ENCODE data around the gene ZKSCAN2.

ZKSCAN2 gene

GRCh38 chr16:25223964-25224363 lies 33.7 kb downstream of the ZKSCAN2 start:
- no peak for DNase-seq (ENCODE audit: low read depth in 2 of 2)

- DNase-seq (ENCODE audit: low read depth in 2 of 2), result no peak
These were observed 34.7 kb downstream of the ZKSCAN2 start for GRCh38 chr16:25222959-25223358.

- DNase-seq (ENCODE audit: low read depth in 2 of 2), result no peak
These were observed 38.4 kb downstream of the ZKSCAN2 start for GRCh38 chr16:25219070-25219737.

- DNase-seq (ENCODE audit: low read depth in 2 of 2), result no peak
These were observed 39.7 kb downstream of the ZKSCAN2 start for GRCh38 chr16:25217921-25218320.

- DNase-seq (ENCODE audit: low read depth in 2 of 2), result no peak
These were observed 40.5 kb downstream of the ZKSCAN2 start for GRCh38 chr16:25217112-25217511.

GRCh38 chr16:25213709-25214397 lies 43.8 kb downstream of the ZKSCAN2 start:
- DNase-seq (ENCODE audit: low read depth in 2 of 2), result no peak

GRCh38 chr16:25212636-25213035 lies 45.0 kb downstream of the ZKSCAN2 start:
- DNase-seq (ENCODE audit: low read depth in 2 of 2), result no peak

GRCh38 chr16:25210758-25211157 lies 46.9 kb downstream of the ZKSCAN2 start:
- peak in 1 of 2 donors; percentile 12 for DNase-seq (ENCODE audit: low read depth in 2 of 2)

- no peak for DNase-seq (ENCODE audit: low read depth in 2 of 2)
These were observed 58.2 kb downstream of the ZKSCAN2 start for GRCh38 chr16:25199457-25199856.

- DNase-seq (ENCODE audit: low read depth in 2 of 2), result no peak
These were observed 59.6 kb downstream of the ZKSCAN2 start for GRCh38 chr16:25198021-25198420.

GRCh38 chr16:25194273-25194878 lies 63.3 kb downstream of the ZKSCAN2 start:
- DNase-seq (ENCODE audit: low read depth in 2 of 2), result no peak

GRCh38 chr16:25192096-25192495 lies 65.5 kb downstream of the ZKSCAN2 start:
- no peak for DNase-seq (ENCODE audit: low read depth in 2 of 2)

GRCh38 chr16:25189305-25189704 lies 68.3 kb downstream of the ZKSCAN2 start:
- DNase-seq (ENCODE audit: low read depth in 2 of 2), result no peak

GRCh38 chr16:25187491-25187795 lies 70.2 kb downstream of the ZKSCAN2 start:
- DNase-seq (ENCODE audit: low read depth in 2 of 2), result no peak

Data from stimulated activated CD8-positive, alpha-beta memory T cell treated with anti-CD3 and anti-CD28 coated beads, Interleukin-15, amount 100 ng/mL, for 48 hours (primary cell).